Activated naive CD4-positive, alpha-beta T cell treated with anti-CD3 and anti-CD28 coated beads, Interleukin-2, amount 50 U/mL, for 72 hours (primary cell): ENCODE results near the gene FNDC11. TPM values are rescaled to one million over a fixed set of nuclear protein-coding genes. Genes with fewer than 3 reads are reported as not detected.

Experiments
- ATAC-seq, 2 donors: fragments of 150-1000 bp; cut with Tn5 transposase; 2 replicates each; pipeline ENCODE4 v1.10.0; 2021; ENCODE audit warnings: mild to moderate bottlenecking in 2 of 2, moderate library complexity in 2 of 2
- DNase-seq, 2 donors: peaks; one replicate each; pipeline ENCODE4 v3.0.0; 2021 to 2022; ENCODE audit warnings: low spot score in 2 of 2
- H3K27ac Mint-ChIP-seq, 2 donors: one replicate each; pipeline ENCODE4 v1.8.0; 2022; ENCODE audit warnings: mild to moderate bottlenecking in 2 of 2, mixed read lengths in 2 of 2
- H3K36me3 Mint-ChIP-seq, 2 donors: one replicate each; pipeline ENCODE4 v1.8.0; 2022; ENCODE audit warnings: mixed read lengths in 2 of 2
- H3K9me3 Mint-ChIP-seq, 2 donors: one replicate each; pipeline ENCODE4 v1.8.0; 2022; ENCODE audit warnings: mixed read lengths in 2 of 2
- total RNA-seq, 2 donors: library from RNA; stranded (reverse); gene quantifications; one replicate each; pipeline ENCODE4 v1.2.3, GENCODE V29; 2022

Gene FNDC11
- total RNA-seq, 2 donors from 2014 or later: 0.10 TPM; not detected in 1

DNA sequence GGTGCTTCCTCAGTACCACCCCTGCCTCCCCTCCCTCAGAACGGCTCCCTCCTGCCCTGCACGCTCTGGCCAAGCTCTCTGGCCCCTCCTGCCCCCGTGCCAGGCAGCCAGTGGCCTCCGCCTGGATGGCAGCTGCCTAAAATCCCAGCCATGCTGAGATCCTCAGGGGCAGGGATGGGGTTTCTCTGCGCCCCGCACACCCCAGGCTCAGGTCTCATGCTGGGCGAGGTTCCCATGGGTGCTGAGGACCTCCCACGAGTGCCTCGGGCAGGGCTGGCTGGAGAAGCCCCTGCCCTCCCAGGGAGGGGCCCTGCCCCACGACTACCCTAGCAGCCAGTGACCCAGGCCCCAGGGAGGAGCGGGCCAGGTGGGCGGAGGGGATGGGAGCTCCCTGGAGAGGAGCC lies 19.5 kb upstream of the FNDC11 start:
- ATAC-seq (no peak), DNase-seq (peak in 1 of 2 donors; percentile 57)
- Mint-ChIP-seq H3K36me3 (no peaks in the 10 kb centered on the region), H3K9me3 (no peaks in the 10 kb centered on the region), H3K27ac (no peak overlapping the region)

- no peaks in the 10 kb centered on the region for H3K36me3 Mint-ChIP-seq
- DNase-seq (no peak), ATAC-seq (no peak)
- no peaks in the 10 kb centered on the region for H3K9me3 Mint-ChIP-seq
- H3K27ac Mint-ChIP-seq: no peak overlapping the region
These were observed 18.9 kb upstream of the FNDC11 start for GRCh38 chr20:63534831-63535651.

DNA sequence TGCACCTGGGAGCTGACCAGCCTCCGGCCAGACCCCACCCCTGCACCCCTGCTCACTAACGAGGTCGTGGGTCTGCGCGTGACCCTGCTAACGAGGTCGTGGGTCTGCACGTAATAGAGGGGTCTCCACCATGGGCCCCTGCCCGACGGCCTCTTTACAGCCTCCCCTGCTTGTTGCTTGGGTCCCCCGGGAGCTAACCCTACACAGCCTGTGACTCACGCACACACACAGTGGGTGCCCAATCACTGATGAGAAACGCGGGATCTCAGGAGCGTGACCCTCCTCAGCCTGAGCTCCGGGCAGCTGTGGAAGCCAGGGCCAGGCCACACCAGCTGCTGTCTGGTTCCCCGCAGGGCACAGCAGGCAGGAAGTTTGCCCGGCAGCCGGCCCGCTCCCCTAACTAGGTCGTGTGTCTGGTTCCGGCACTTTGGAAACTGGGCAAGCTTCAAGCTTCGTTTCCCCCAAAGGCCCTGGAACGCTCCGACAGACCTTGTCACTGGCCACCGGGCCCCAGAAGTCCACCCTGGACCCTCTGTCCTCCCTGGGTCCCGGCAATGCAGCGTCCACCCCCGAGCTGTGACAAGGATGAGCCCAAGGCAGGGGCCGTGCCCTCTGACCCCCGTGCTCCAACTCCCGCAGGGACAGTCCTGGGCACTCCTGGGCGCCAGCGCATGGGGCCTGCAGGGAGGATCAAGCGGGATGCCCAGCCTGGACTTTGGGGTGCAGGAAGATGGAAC lies 17.6 kb upstream of the FNDC11 start:
- no peak for ATAC-seq
- Mint-ChIP-seq H3K9me3 (no peaks in the 10 kb centered on the region), H3K36me3 (no peaks in the 10 kb centered on the region), H3K27ac (peak overlapping the region; percentile 44 to 85)
- no peak for DNase-seq

- no peaks in the 10 kb centered on the region for H3K9me3 Mint-ChIP-seq
- DNase-seq: peak in 1 of 2 donors; percentile 45
- H3K27ac Mint-ChIP-seq: peak within 1 kb of the TSS; percentile 77 to 85
- H3K36me3 Mint-ChIP-seq: no peaks in the 10 kb centered on the region
- peak; percentile 23 to 29 for ATAC-seq
These were observed 16.9 kb upstream of the FNDC11 start, which contains the start of gene PTK6 for GRCh38 chr20:63536997-63537524. TSS of gene PTK6 (minus strand) at chr20:63537376. CDS start at chr20:63537314, 62 bp downstream.

- DNase-seq (peak; percentile 96 to 97), ATAC-seq (peak; percentile 94)
- no peaks in the 10 kb centered on the region for H3K9me3 Mint-ChIP-seq
- H3K27ac Mint-ChIP-seq: peak overlapping the region; percentile 77 to 85
- H3K36me3 Mint-ChIP-seq: no peaks in the 10 kb centered on the region
These were observed 16.3 kb upstream of the FNDC11 start for GRCh38 chr20:63537525-63538203.

DNA sequence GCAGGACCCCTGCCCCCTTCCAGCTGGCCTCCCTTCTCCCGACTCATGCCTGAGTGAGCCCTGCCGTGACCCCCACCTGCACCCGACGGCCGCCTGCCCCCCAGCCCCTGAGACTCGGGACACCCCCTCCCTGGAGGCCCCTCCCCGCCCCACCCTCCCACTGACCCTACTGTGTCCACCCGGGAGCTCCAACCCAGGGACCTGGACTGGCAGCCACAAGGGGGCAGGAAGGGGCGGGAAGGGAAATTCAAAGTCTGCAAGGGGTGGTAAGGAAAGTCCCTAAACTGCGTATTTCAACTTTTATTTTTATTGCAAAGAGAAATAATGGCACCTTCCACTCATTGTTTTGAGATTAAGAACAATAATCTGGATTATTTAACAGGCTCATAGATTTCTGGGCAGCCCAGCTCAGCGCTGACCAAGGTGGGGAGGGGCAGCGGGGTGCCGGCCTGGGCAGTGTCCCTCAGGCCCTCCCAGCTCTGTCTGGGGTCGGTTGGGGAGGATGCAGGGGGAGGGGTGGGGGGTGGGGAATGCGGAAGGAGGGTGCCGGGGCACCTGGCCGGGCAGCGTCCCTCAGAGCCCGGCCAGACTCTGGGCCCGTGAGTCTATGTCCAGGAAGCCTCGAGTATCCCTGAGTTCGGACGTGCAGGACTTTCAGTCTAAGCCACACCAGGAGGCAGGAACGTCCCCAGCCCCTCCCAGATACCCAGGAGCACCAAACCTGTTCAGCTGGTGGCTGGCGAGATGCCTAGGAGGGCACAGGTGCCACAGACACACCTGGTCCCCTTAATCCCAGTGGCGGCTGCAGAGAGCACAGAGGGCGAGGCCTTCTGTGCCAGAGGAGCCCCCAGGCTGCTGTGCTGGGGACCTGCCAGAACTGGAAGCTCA lies 15.5 kb upstream of the FNDC11 start:
- ATAC-seq (peak; percentile 3 to 5), DNase-seq (no peak)
- peak overlapping the region in 1 of 2 donors; percentile 85 for H3K27ac Mint-ChIP-seq
- no peaks in the 10 kb centered on the region for H3K36me3 Mint-ChIP-seq
- no peaks in the 10 kb centered on the region for H3K9me3 Mint-ChIP-seq

DNA sequence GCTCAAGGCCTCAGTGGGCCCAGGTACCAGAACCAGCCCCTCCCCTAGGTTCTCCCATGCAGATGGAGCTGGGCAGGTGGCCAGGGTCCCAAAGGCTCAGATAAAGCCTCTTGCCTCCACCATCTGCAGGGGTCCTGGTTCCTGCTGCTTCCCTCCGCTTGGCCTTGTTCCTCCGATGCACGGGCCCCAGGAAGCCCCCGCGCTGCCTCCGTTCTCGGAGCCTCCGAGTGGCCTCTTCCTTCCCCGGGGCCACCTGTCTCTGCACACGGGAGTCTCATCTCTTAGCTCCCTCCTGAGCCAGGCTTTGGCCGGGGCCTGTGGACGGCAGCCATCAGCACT lies 14.9 kb upstream of the FNDC11 start:
- H3K9me3 Mint-ChIP-seq: no peaks in the 10 kb centered on the region
- DNase-seq: no peak
- no peak for ATAC-seq
- no peak overlapping the region for H3K27ac Mint-ChIP-seq
- no peaks in the 10 kb centered on the region for H3K36me3 Mint-ChIP-seq

DNA sequence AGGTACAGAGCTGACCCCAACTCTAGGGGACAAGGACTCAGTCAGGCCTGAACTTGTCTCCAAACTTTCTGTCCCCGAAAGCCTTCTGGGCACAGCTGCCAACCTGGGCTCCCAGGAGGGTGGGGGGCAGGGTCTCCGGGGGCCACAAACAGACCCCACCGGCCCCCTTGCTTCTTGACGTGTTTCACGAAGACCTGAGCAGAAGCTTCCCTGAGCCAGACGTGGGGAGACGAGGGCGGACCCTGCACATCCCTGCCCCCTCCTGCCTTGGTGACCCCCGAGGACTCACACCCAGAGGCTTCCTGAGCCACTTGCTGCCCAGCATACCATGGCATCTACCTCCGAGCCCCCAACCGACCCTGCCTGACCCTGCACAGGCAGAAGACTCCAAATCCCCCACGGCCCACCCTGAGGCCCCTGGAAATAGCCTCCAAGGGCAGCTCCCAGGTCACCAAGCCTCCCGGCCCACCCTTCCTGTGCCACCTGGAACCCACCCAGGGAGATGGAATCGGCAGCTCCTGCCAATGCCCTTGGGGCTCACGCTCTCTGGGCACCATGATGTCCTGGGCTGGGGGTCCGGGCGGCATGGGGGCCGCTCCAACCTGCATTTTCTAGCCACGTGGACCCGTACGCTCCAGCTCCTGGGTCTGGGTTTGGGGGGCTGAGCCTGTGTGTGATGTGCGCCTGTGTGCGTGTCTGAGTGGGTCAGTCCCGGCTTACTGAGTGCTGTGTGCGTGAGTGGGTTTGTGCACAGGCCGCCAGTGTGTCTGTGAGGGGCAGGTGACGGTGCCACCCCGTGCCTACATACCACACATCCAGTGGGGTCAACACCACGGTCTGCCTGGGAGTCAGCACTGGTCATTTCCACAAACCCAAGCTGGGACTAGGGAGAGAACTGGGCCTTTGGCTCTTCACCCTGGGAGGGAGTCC lies 14.3 kb upstream of the FNDC11 start:
- Mint-ChIP-seq H3K27ac (no peak overlapping the region), H3K9me3 (no peaks in the 10 kb centered on the region), H3K36me3 (no peaks in the 10 kb centered on the region)
- ATAC-seq (no peak), DNase-seq (no peak)

DNA sequence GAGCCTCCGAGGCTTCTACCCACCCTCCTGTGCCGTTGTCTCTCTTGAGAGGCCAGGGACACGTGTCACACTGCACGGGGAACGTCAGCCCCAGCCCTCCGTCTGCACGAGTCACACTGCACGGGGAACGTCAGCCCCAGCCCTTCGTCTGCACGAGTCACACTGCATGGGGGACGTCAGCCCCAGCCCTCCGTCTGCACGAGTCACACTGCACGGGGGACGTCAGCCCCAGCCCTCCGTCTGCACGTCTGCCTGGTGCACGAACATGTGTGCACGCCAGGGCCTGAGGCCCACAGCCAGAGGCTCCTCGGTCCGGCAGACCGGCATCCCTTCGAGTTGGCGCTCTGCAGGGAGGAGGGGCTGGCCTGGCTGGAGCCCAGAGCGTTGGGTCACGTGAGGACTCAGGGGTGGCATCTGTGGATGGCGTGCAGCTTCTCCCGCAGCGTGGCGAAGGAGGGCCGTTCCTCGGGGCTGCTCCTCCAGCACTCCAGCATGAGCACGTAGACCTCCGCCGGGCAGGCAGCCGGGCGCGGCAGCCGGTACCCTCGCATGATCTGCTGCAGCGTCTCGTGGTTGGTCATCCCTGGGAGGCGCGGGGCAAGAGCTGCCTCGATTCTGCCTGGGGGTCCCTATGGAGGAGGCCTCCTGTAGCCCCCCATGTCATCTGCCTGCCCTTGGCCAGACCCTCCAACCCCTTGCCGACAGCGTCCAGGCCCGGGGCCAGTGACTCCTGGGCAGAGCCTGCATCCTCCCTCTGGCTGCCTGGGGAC lies 13.4 kb upstream of the FNDC11 start:
- no peak for DNase-seq
- no peak for ATAC-seq
- no peaks in the 10 kb centered on the region for H3K9me3 Mint-ChIP-seq
- H3K27ac Mint-ChIP-seq: no peak overlapping the region
- H3K36me3 Mint-ChIP-seq: no peaks in the 10 kb centered on the region

DNA sequence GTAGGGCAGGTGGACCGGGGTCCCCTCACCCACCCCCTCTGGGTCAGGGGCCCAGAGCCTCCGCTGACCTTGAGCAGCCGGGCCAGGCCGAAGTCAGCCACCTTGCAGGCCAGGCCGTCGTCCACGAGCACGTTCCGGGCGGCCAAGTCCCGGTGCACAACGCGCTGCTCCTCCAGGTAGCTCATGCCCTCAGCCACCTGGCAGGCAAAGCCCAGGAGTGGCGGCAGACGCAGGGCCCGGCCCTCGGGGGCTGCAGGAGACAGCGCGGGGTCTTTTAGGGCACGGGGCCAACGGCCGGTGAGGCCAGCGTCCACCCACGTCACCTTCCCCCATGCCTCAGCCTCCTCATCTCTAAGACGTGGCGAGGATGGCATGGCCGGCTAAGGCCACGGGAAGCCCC lies 12.6 kb upstream of the FNDC11 start:
- ATAC-seq: no peak
- Mint-ChIP-seq H3K27ac (no peak overlapping the region), H3K36me3 (no peaks in the 10 kb centered on the region), H3K9me3 (no peaks in the 10 kb centered on the region)
- DNase-seq: no peak

DNA sequence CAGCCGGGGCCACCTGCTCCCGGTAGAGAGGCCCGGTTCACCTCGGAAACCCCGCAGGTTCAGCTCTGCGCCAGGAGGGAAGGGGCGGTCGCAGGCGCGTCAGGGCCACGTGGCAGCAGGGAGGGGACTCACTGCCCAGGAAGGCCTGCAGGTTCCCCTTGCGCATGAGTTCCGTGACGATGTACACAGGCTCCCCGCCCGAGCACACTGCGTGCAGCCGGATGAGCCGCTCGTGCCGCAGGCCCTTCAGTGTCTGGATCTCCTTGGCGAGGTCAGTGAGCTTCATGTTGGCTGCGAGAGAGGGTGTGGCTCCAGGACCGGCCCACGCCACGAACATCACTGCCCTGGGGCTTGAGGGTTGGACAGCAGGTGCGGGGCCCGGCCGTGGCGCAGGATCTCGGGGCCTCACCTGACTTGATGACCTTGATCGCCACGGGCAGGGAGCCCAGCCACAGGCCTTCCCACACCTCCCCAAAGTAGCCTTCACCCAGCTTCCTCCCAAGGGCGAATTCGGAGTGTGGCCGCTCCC lies 11.9 kb upstream of the FNDC11 start:
- H3K9me3 Mint-ChIP-seq: no peaks in the 10 kb centered on the region
- no peak overlapping the region for H3K27ac Mint-ChIP-seq
- no peaks in the 10 kb centered on the region for H3K36me3 Mint-ChIP-seq
- DNase-seq: no peak
- no peak for ATAC-seq

DNA sequence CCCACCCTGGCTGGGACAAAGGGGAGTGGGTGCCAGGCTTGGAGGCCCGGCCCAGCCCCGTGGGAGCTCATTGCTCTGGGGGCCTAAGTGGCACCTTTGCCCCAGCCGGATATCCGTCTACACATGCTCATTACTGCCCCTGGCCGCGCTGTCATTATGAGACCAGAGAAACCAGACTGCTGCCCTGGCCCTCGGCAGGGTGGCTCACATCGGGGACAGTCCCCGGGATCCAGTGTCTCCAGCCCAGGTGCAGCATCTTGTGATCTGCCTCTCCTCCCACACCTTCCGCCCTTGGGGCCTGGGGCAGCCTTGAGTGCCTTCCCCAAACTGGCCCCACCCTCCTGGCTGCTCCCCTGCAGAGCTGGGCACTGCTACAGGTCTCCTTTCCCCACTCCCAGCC lies 11.3 kb upstream of the FNDC11 start:
- Mint-ChIP-seq H3K9me3 (no peaks in the 10 kb centered on the region), H3K36me3 (no peaks in the 10 kb centered on the region), H3K27ac (no peak overlapping the region)
- no peak for DNase-seq
- ATAC-seq: no peak

GRCh38 chr20:63543131-63543530 lies 10.8 kb upstream of the FNDC11 start:
- ATAC-seq: no peak
- Mint-ChIP-seq H3K36me3 (no peaks in the 10 kb centered on the region), H3K9me3 (no peaks in the 10 kb centered on the region), H3K27ac (no peak overlapping the region)
- no peak for DNase-seq

DNA sequence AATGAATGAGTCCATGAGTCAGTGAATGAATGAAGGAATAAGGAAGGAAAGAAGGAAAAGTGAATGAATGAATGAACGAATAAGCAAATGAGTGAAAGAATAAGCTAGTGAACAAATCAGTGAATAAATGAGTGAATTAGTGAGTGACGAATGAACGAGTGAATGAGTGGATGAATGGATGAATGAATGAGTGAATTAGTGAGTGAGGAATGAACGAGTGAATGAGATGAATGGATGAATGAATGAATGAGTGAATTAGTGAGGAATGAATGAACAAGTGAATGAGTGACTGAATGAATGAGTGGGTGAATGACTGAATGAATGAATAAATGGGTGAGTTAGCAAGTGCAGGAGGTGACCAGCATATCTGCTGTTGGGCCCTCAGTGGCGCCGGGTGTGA lies 10.2 kb upstream of the FNDC11 start:
- Mint-ChIP-seq H3K9me3 (no peaks in the 10 kb centered on the region), H3K36me3 (no peaks in the 10 kb centered on the region), H3K27ac (no peak overlapping the region)
- ATAC-seq (no peak), DNase-seq (no peak)
